Activated CD8-positive, alpha-beta T cell treated with anti-CD3 and anti-CD28 coated beads, Interleukin-2, amount 10 ng/mL, durations not matched to agents 7 days and 5 days (primary cell): ENCODE results near the gene MAGED4B. TPM values are rescaled to one million over a fixed set of nuclear protein-coding genes. Genes with fewer than 3 reads are reported as not detected.
"Not testable (repeated sequence)": the region's sequence is repeated elsewhere in the genome, so short reads cannot be mapped to it uniquely, and the experiment has no call there.

ENCODE experiments used
- ATAC-seq: fragments of 150-1000 bp; cut with Tn5 transposase; one replicate; pipeline ENCODE4 v1.10.0; 2021; ENCODE audit warnings: moderate library complexity
- CTCF ChIA-PET: fragments of 350-600 bp; sonication (Branson Sonifier 250); formaldehyde crosslinking; loops from one replicate; lab custom pipeline; 2021; ENCODE audit warnings: antibody characterized with exemption; lab: Charles Lee
- POLR2A ChIA-PET: fragments of 350-600 bp; sonication (Branson Sonifier 250); formaldehyde crosslinking; loops from one replicate; lab custom pipeline; 2021; ENCODE audit warnings: antibody characterized with exemption; lab: Charles Lee
- DNase-seq: peaks from one replicate; pipeline ENCODE4 v3.0.0-alpha.2; 2020
- H3K27ac Mint-ChIP-seq: one replicate; pipeline ENCODE4 v1.8.0; 2021; ENCODE audit warnings: mild to moderate bottlenecking, mixed read lengths
- H3K27me3 Mint-ChIP-seq: one replicate; pipeline ENCODE4 v1.8.0; 2021; ENCODE audit warnings: low read depth, mixed read lengths
- H3K36me3 Mint-ChIP-seq: one replicate; pipeline ENCODE4 v1.8.0; 2021; ENCODE audit warnings: low read depth, mixed read lengths
- H3K4me1 Mint-ChIP-seq: one replicate; pipeline ENCODE4 v1.8.0; 2021; ENCODE audit warnings: low read depth, mixed read lengths
- H3K4me3 Mint-ChIP-seq: one replicate; pipeline ENCODE4 v1.8.0; 2021; ENCODE audit warnings: mild to moderate bottlenecking, mixed read lengths
- H3K9me3 Mint-ChIP-seq: one replicate; pipeline ENCODE4 v1.8.0; 2022; ENCODE audit warnings: mixed read lengths; ENCODE audit not compliant: insufficient read depth
- total RNA-seq, 2 experiments: library from RNA; stranded (reverse); gene quantifications; one replicate each; pipeline ENCODE4 v1.2.3, GENCODE V29; 2021

Gene MAGED4B, protein sequence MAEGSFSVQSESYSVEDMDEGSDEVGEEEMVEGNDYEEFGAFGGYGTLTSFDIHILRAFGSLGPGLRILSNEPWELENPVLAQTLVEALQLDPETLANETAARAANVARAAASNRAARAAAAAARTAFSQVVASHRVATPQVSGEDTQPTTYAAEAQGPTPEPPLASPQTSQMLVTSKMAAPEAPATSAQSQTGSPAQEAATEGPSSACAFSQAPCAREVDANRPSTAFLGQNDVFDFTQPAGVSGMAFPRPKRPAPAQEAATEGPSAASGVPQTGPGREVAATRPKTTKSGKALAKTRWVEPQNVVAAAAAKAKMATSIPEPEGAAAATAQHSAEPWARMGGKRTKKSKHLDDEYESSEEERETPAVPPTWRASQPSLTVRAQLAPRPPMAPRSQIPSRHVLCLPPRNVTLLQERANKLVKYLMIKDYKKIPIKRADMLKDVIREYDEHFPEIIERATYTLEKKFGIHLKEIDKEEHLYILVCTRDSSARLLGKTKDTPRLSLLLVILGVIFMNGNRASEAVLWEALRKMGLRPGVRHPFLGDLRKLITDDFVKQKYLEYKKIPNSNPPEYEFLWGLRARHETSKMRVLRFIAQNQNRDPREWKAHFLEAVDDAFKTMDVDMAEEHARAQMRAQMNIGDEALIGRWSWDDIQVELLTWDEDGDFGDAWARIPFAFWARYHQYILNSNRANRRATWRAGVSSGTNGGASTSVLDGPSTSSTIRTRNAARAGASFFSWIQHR
- 1 to 10 TPM in 1 of 2 experiments, under 1 TPM in 1; 0.47 to 3.1 TPM for total RNA-seq

DNA sequence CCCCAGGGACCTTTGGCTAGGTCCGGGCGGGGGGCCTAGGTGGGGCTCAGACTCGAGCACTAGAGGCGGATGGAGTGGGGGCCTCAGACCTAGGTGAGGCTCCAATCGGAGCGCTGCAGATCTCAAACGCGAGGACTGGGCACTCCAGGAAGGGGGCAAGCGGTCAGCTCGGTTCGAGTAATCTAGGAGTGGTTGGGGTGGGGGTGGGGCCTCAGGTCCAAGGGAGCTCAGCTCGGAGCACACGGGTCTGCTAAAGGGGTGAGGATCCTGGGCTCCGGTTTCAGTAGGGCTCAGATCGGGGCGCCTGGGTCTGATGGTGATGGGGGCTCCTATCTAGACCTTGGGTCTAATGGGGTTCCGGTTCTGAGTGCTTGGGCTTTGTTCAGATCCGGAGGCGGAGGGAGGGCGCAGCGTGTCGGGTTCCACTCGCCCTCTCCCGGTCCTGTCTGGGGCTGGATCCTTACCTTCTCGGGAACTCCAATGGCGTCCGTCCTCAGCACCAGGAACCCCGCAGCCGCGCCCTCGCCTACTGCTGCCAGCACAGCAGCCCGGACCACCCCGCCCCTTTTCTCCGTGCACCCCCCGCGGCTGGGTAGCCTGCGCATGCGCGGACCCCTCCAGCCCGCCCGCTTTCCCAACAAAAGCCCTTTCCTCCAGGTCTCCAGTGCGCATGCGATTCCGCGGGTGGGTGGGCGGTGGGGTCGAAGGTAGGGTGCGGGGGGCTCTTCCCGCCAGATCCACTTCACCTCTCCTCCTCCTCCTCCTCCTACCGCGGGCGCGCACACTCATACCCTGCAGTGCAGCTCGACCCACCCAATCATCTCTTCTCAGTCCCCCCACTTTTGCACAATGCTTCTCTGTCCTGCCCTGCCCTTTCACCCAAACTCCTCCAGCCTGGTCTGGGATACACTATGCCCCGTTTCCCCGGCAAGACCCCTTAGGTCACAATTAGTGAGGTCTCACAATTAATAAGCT lies at the start of gene MAGED4B:
Gene MAGED4B, minus strand, starts transcription at position 518 of the 975 bp plus-strand sequence. CDS start 1,011 bp downstream, outside the sequence.
- H3K27ac Mint-ChIP-seq = not testable (repeated sequence)

DNA sequence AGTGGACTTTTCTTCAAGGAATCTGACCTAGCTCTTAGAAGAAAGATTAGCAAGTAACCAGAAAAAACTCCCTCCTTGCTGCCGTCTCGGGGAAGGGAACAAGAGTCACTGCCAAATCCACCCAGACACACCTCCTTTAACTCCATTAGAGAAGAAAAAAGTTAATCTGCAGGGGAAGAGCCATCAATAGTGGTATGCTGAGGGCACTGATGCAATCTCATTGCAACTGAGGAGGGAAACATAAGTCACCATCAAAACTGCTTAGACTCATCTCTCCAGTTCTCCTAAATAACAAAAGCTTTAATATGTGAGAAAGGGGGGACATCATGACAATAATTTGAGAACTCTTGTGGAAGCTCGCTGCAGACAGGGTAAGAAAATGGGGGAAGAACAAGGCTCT lies 49.3 kb upstream of the MAGED4B start:
- CTCF ChIA-PET = no interaction called here
- no peaks in the 10 kb centered on the region for H3K27me3 Mint-ChIP-seq
- POLR2A ChIA-PET = no interaction called here
- DNase-seq = no peak
- H3K27ac Mint-ChIP-seq = no peak overlapping the region
- H3K36me3 Mint-ChIP-seq = no peaks in the 10 kb centered on the region
- H3K9me3 Mint-ChIP-seq = no peaks in the 10 kb centered on the region
- no peaks in the 10 kb centered on the region for H3K4me1 Mint-ChIP-seq
- no peak for ATAC-seq
- H3K4me3 Mint-ChIP-seq = no peak overlapping the region

More for the DNA sequence above, at the start of gene MAGED4B:
- H3K27me3 Mint-ChIP-seq, CTCF ChIA-PET, H3K36me3 Mint-ChIP-seq, H3K4me3 Mint-ChIP-seq, H3K4me1 Mint-ChIP-seq, POLR2A ChIA-PET, DNase-seq, H3K9me3 Mint-ChIP-seq: not testable (repeated sequence)
- peak; percentile 53 for ATAC-seq

DNA sequence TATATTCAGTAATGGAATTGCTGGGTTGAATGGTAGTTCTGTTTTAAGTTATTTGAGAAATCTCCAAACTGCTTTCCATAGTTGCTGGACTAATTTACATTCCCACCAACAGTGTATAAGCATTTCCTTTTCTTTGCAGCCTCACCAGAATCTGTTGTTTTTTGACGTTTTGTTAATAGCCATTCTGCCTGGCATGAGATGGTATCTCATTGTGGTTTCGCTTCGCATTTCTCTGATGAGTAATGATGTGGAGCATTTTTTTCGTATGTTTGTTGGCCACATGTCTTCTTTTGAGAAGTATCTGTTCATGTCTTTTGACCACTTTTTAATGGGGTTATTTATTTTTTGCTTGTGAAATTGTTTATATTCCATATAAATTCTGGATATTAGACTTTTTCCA lies 13.6 kb upstream of the MAGED4B start:
- Mint-ChIP-seq H3K4me3 (no peak overlapping the region), H3K27me3 (no peaks in the 10 kb centered on the region), H3K9me3 (no peaks in the 10 kb centered on the region), H3K27ac (no peak overlapping the region), H3K36me3 (no peaks in the 10 kb centered on the region), H3K4me1 (no peaks in the 10 kb centered on the region)
- ATAC-seq = no peak
- POLR2A ChIA-PET = no interaction called here
- CTCF ChIA-PET = no interaction called here
- DNase-seq = no peak

DNA sequence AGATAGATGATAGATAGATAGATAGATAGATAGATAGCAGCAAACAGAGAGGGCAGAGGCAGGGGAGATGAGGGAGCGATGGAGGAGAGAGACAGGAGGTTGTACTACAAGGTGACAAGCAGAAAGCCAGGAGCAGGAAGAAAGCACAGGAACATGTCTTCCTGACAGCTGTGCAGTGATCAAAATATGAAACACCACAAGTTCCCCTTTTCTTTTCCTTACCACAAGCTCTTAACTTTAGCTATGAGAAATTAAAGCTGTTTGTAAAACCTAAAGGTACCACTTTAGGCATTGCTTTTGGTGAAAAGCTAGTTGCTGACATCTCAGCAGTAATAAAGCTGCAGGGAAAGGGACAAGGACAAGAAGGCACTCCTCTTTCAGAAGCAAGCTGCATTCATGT lies 9.1 kb upstream of the MAGED4B start:
- CTCF ChIA-PET = no interaction called here
- H3K4me1 Mint-ChIP-seq = no peaks in the 10 kb centered on the region

DNA sequence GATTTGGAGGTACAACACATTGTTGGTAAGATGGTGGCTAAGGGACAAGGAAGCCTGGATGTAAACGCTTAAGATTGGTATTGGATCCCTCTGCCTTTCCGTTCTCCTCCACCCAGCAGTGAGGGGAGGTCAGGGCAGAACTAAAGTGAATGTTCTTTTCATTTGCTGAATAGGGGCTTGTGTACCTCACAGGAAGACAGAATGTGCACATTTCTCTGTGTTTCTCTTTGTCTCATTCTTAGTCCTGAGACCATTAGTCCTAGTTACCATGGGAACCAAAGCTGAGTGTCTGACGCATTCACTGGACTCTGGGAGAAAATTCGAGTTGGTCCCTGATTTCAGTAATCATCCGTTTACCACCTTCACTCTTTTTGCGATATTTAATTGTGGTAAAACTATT lies 26.7 kb downstream of the MAGED4B start:
- H3K27ac Mint-ChIP-seq, H3K4me3 Mint-ChIP-seq, DNase-seq, ATAC-seq, H3K9me3 Mint-ChIP-seq, CTCF ChIA-PET, H3K4me1 Mint-ChIP-seq, POLR2A ChIA-PET, H3K27me3 Mint-ChIP-seq, H3K36me3 Mint-ChIP-seq: not testable (repeated sequence)

More for the DNA sequence above, 9.1 kb upstream of the MAGED4B start:
- ATAC-seq = no peak
- Mint-ChIP-seq H3K27ac (no peak overlapping the region), H3K9me3 (no peaks in the 10 kb centered on the region), H3K27me3 (no peaks in the 10 kb centered on the region), H3K4me3 (no peak overlapping the region), H3K36me3 (no peaks in the 10 kb centered on the region)
- no peak for DNase-seq
- POLR2A ChIA-PET = no interaction called here

DNA sequence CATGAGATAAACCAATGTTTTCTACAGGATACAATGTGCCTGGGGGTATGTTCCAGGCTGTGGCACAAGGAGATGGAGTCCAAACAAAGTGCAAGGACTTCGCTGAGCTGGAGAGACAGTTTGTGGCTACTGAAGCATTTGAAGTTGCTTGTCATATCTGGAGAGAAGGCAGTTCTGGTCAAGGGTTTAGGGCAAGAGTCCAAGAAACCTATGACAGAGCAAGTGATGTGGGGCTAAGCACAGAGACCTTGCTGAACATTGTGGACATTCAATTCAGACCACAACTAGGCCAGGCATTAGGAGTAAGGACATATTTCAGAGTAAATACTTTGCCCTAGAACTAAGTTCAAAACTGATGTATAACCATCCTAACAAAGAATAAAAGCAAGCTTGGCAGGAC lies 34.8 kb downstream of the MAGED4B start:
- Mint-ChIP-seq H3K27me3 (no peaks in the 10 kb centered on the region), H3K4me1 (no peaks in the 10 kb centered on the region)

DNA sequence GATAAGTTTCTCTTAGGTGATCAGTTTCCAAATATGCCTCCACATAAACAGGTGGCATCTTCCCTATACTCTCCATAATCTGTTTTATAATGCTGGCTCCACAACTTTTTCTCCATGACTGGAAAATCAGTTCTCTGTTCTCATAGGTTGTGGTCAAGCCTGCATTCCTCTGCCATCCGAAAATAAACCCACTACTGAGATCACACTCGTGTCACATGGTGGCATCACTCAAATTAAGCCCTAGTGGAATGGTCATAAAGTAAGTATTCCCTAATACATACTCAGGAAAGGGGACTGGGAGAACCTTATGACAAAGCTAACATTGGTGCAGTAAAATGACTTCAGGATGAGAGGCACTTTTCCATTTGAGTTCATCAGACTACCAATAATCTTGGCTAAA lies 37.6 kb downstream of the MAGED4B start:
- no peak overlapping the region for H3K4me3 Mint-ChIP-seq
- H3K4me1 Mint-ChIP-seq = no peaks in the 10 kb centered on the region
- CTCF ChIA-PET = no interaction called here
- POLR2A ChIA-PET = no interaction called here
- H3K27me3 Mint-ChIP-seq = no peaks in the 10 kb centered on the region
- no peak overlapping the region for H3K27ac Mint-ChIP-seq
- ATAC-seq (no peak), DNase-seq (no peak)
- no peaks in the 10 kb centered on the region for H3K36me3 Mint-ChIP-seq
- no peaks in the 10 kb centered on the region for H3K9me3 Mint-ChIP-seq

More for the DNA sequence above, 34.8 kb downstream of the MAGED4B start:
- DNase-seq (no peak), ATAC-seq (no peak)
- Mint-ChIP-seq H3K4me3 (no peak overlapping the region), H3K27ac (no peak overlapping the region), H3K36me3 (no peaks in the 10 kb centered on the region), H3K9me3 (no peaks in the 10 kb centered on the region)
- ChIA-PET CTCF (no interaction called here), POLR2A (no interaction called here)

DNA sequence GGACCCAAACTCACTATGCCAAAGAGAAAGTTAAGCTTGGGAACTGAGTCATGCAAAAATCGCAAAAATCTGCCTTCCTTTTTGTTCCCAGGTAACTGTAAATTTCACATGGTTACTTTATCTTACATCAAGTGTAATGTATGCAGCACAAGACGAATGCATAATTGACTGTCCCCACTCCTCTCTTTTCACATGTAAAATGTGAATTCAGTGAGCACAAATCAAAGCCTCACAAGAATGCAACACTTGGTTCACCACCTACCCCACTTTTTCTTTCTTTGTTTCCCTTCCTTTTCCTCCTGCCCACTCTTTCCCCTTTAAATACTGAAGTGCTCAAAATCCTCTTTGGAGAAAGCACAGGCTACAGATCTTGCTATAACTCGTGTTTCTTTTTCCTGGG lies 53.2 kb downstream of the MAGED4B start:
- Mint-ChIP-seq H3K27me3 (peaks cover 2% of the 10 kb centered on the region), H3K27ac (no peak overlapping the region), H3K36me3 (no peaks in the 10 kb centered on the region), H3K9me3 (no peaks in the 10 kb centered on the region), H3K4me1 (no peaks in the 10 kb centered on the region), H3K4me3 (no peak overlapping the region)
- ATAC-seq = no peak
- DNase-seq = no peak
- ChIA-PET CTCF (no interaction called here), POLR2A (no interaction called here)

Other genes with a start within 250 kb of the MAGED4B start
- 10 to 100 TPM; 42.6 to 45.0 TPM for gene MAGED1, start 175.6 kb downstream of the MAGED4B start, total RNA-seq
- gene MAGED4, start 115.7 kb upstream of the MAGED4B start, total RNA-seq = 1 to 10 TPM in 1 of 2 experiments, under 1 TPM in 1; 0.13 to 1.9 TPM